Measurements from ENCODE around the gene TREX2. TPM values are rescaled to one million over a fixed set of nuclear protein-coding genes. Genes with fewer than 3 reads are reported as not detected.

The TREX2 gene
- total RNA-seq (2021): 1.1 and 1.3 TPM in 2 replicates
- long read RNA-seq, partial matches to known transcripts: 44 of 63 reads
- long read RNA-seq, other reads (novel, unspliced or antisense): 19 of 63 reads

GRCh38 chrX:153445856-153446635, at the start of gene TREX2:
TSS of gene TREX2 (minus strand) at chrX:153446056. CDS start at chrX:153445430, 626 bp downstream.
- Histone ChIP-seq H4K8ac (replicated peaks; ENCODE audit: insufficient read length, low read depth, low read length) (no peak within 1 kb of the TSS), H3K9ac (ENCODE audit: extremely low read depth, insufficient read length, low read length) (no peak within 1 kb of the TSS), H3K9me3 (ENCODE audit: control insufficient read depth, low read depth, low read length) (peaks cover 15% of the 10 kb centered on the region), H3K27ac (ENCODE audit: insufficient read length, low read depth, low read length) (no peak within 1 kb of the TSS), H3K4ac (ENCODE audit: low read depth, low read length) (no peak within 1 kb of the TSS), H2AK5ac (ENCODE audit: insufficient read length, low read length) (no peak within 1 kb of the TSS), H3K56ac (ENCODE audit: insufficient read length, low read depth, low read length) (no peak within 1 kb of the TSS), H2AFZ (ENCODE audit: low read length) (no peak within 1 kb of the TSS), H4K91ac (ENCODE audit: insufficient read length, low read depth, low read length) (no peak within 1 kb of the TSS), H2BK20ac (ENCODE audit: low read depth, low read length, poor library complexity, severe bottlenecking) (no peak within 1 kb of the TSS), H3K4me2 (ENCODE audit: insufficient read depth, insufficient read length, low read length) (no peak within 1 kb of the TSS), H4K5ac (ENCODE audit: insufficient read length, low read depth, low read length) (no peak within 1 kb of the TSS), H3K14ac (ENCODE audit: insufficient read depth, low read length) (no peak within 1 kb of the TSS), H2BK120ac (ENCODE audit: low read depth, low read length, poor library complexity, severe bottlenecking) (no peak within 1 kb of the TSS), H2BK5ac (ENCODE audit: insufficient read length, low read length) (no peak within 1 kb of the TSS), H2BK12ac (ENCODE audit: insufficient read length, low read depth, low read length) (no peak within 1 kb of the TSS), H3K18ac (ENCODE audit: insufficient read length, low read depth, low read length) (no peak within 1 kb of the TSS), H3K27me3 (ENCODE audit: insufficient read depth, low read length) (no peaks in the 10 kb centered on the region), H3K79me1 (ENCODE audit: insufficient read depth, low read depth, low read length, poor library complexity, severe bottlenecking) (no peaks in the 10 kb centered on the region), H3T11ph (ENCODE audit: low read length) (no peak within 1 kb of the TSS), H3K23ac (ENCODE audit: insufficient read length, low read depth, low read length) (no peak within 1 kb of the TSS), H4K20me1 (ENCODE audit: control insufficient read depth, insufficient read depth, insufficient read length) (no peaks in the 10 kb centered on the region), H2BK15ac (ENCODE audit: low read depth, low read length) (no peak within 1 kb of the TSS), H3K4me1 (ENCODE audit: insufficient read depth, low read length) (no peaks in the 10 kb centered on the region), H3K79me2 (ENCODE audit: insufficient read depth, low read length) (no peaks in the 10 kb centered on the region), H3K23me2 (ENCODE audit: insufficient read length, low read depth, low read length, poor library complexity, severe bottlenecking) (no peaks in the 10 kb centered on the region)
- Mint-ChIP-seq H3K4me1 (no peaks in the 10 kb centered on the region), H3K27ac (no peak within 1 kb of the TSS; a peak in 1 of 7 replicates), H3K9me3 (peaks cover 48 to 65% of the 10 kb centered on the region in 2 experiments), H3K27me3 (ENCODE audit: low read depth) (peaks cover 1% of the 10 kb centered on the region; the same call in 1 of the 2 replicates), H3K4me3 (no peak within 1 kb of the TSS), H3K36me3 (ENCODE audit: insufficient read depth in 1 of 3, low read depth in 3 of 3) (peaks cover 7 to 11% (median 10%) of the 10 kb centered on the region in 3 experiments; a peak in 5 of 7 replicates)
- no peak for DNase-seq
- no peak for TF ChIP-seq CTCF (conservative IDR thresholded peaks at IDR 0.05)
- WGBS (ENCODE audit: extremely low coverage, insufficient read length, low lambda C conversion rate): no CpG with 5 or more reads among the region's 30 CpGs

Measured in H9 (cell line).